ENCODE measurements around the gene MCF2L2. TPM values are rescaled to one million over a fixed set of nuclear protein-coding genes. Genes with fewer than 3 reads are reported as not detected.

The MCF2L2 gene
- total RNA-seq, 1 experiment from 2014 or later = 3.4 TPM

- Mint-ChIP-seq H3K9me3 (ENCODE audit: unreplicated experiment) (no peaks in the 10 kb centered on the region), H3K36me3 (ENCODE audit: insufficient read depth, unreplicated experiment) (no peaks in the 10 kb centered on the region), H3K4me3 (ENCODE audit: unreplicated experiment) (no peak overlapping the region), H3K27me3 (ENCODE audit: insufficient read depth, unreplicated experiment) (no peaks in the 10 kb centered on the region), H3K27ac (ENCODE audit: low read depth, unreplicated experiment) (no peak overlapping the region), H3K4me1 (ENCODE audit: insufficient read depth, unreplicated experiment) (peaks cover 11% of the 10 kb centered on the region)
- CTCF ChIA-PET = interaction anchor here (0.6 to 9.1 kb wide), 22 partner anchors 11 to 483 kb away, joined by 3 to 383 read pairs (median 4); partner anchors contain the start of genes B3GNT5 and MCCC1
- POLR2A ChIA-PET = interaction anchor here (7.6 to 10.7 kb wide), 2 partner anchors 132 to 203 kb away, joined by 82 to 86 read pairs; partner anchors contain the start of gene B3GNT5
- no peak for TF ChIP-seq CTCF (IDR thresholded peaks at IDR 0.05; ENCODE audit: unreplicated experiment)
- intact Hi-C loops (cut with micrococcal nuclease) = loop anchor here (1.0 to 10.0 kb wide), 4 partner anchors 202 to 676 kb away; no protein-coding TSS in a partner anchor
- DNase-seq (ENCODE audit: unreplicated experiment) = no peak
- BruUV-seq (replicated peaks) = no TSS peak
These were observed 41.8 kb downstream of the MCF2L2 start for GRCh38 chr3:183386651-183387050.

GRCh38 chr3:183385698-183386613 lies 42.5 kb downstream of the MCF2L2 start:
- ChIA-PET POLR2A (interaction anchor here (0.7 to 10.7 kb wide), 3 partner anchors 131 to 263 kb away, joined by 3 to 86 read pairs (median 82); partner anchors contain the start of gene B3GNT5), CTCF (interaction anchor here (0.6 to 9.1 kb wide), 30 partner anchors 10 to 1022 kb away, joined by 3 to 383 read pairs (median 4); partner anchors contain the start of genes B3GNT5 and MCCC1)
- DNase-seq (ENCODE audit: unreplicated experiment) = peak; percentile 78
- intact Hi-C loops (cut with micrococcal nuclease) = loop anchor here (1.0 to 10.0 kb wide), 4 partner anchors 202 to 675 kb away; no protein-coding TSS in a partner anchor
- peak; percentile 77 for TF ChIP-seq CTCF (IDR thresholded peaks at IDR 0.05; ENCODE audit: unreplicated experiment)
- Mint-ChIP-seq H3K4me3 (ENCODE audit: unreplicated experiment) (no peak overlapping the region), H3K27me3 (ENCODE audit: insufficient read depth, unreplicated experiment) (no peaks in the 10 kb centered on the region), H3K9me3 (ENCODE audit: unreplicated experiment) (no peaks in the 10 kb centered on the region), H3K4me1 (ENCODE audit: insufficient read depth, unreplicated experiment) (peaks cover 18% of the 10 kb centered on the region), H3K27ac (ENCODE audit: low read depth, unreplicated experiment) (no peak overlapping the region), H3K36me3 (ENCODE audit: insufficient read depth, unreplicated experiment) (no peaks in the 10 kb centered on the region)
- no TSS peak for BruUV-seq (replicated peaks)

- no peaks in the 10 kb centered on the region for H3K27me3 Mint-ChIP-seq (ENCODE audit: insufficient read depth, unreplicated experiment)
- ChIA-PET CTCF (interaction anchor here (0.6 to 9.1 kb wide), 25 partner anchors 9 to 385 kb away, joined by 3 to 383 read pairs (median 4); partner anchors contain the start of genes B3GNT5 and LAMP3), POLR2A (interaction anchor here (0.6 to 10.7 kb wide), 18 partner anchors 11 to 269 kb away, joined by 3 to 86 read pairs (median 5); partner anchors contain the start of gene B3GNT5)
- BruUV-seq (replicated peaks) = TSS peak; percentile 92
- no peak for TF ChIP-seq CTCF (IDR thresholded peaks at IDR 0.05; ENCODE audit: unreplicated experiment)
- H3K4me1 Mint-ChIP-seq (ENCODE audit: insufficient read depth, unreplicated experiment) = peaks cover 37% of the 10 kb centered on the region
- DNase-seq (ENCODE audit: unreplicated experiment) = no peak
- H3K36me3 Mint-ChIP-seq (ENCODE audit: insufficient read depth, unreplicated experiment) = no peaks in the 10 kb centered on the region
- peak overlapping the region; percentile 89 for H3K27ac Mint-ChIP-seq (ENCODE audit: low read depth, unreplicated experiment)
- no peaks in the 10 kb centered on the region for H3K9me3 Mint-ChIP-seq (ENCODE audit: unreplicated experiment)
- no peak overlapping the region for H3K4me3 Mint-ChIP-seq (ENCODE audit: unreplicated experiment)
- intact Hi-C loops (cut with micrococcal nuclease) = loop anchor here (1.0 to 10.0 kb wide), 5 partner anchors 53 to 383 kb away; partner anchors contain the start of gene B3GNT5
These were observed 46.7 kb downstream of the MCF2L2 start for GRCh38 chr3:183381673-183382072.

GRCh38 chr3:183381179-183381578 lies 47.2 kb downstream of the MCF2L2 start:
- no TSS peak for BruUV-seq (replicated peaks)
- Mint-ChIP-seq H3K4me3 (ENCODE audit: unreplicated experiment) (no peak overlapping the region), H3K36me3 (ENCODE audit: insufficient read depth, unreplicated experiment) (no peaks in the 10 kb centered on the region), H3K27ac (ENCODE audit: low read depth, unreplicated experiment) (peak overlapping the region; percentile 89), H3K27me3 (ENCODE audit: insufficient read depth, unreplicated experiment) (no peaks in the 10 kb centered on the region), H3K9me3 (ENCODE audit: unreplicated experiment) (no peaks in the 10 kb centered on the region), H3K4me1 (ENCODE audit: insufficient read depth, unreplicated experiment) (peaks cover 37% of the 10 kb centered on the region)
- DNase-seq (ENCODE audit: unreplicated experiment) = peak; percentile 77
- intact Hi-C loops (cut with micrococcal nuclease) = loop anchor here (10.0 kb wide), 1 partner anchor 384 kb away; no protein-coding TSS in a partner anchor
- TF ChIP-seq CTCF (IDR thresholded peaks at IDR 0.05; ENCODE audit: unreplicated experiment) = no peak
- ChIA-PET CTCF (interaction anchor here (0.6 to 9.1 kb wide), 12 partner anchors 13 to 946 kb away, joined by 3 to 383 read pairs (median 6); partner anchors contain the start of gene B3GNT5), POLR2A (interaction anchor here (1.0 to 10.7 kb wide), 12 partner anchors 10 to 258 kb away, joined by 3 to 86 read pairs (median 6); partner anchors contain the start of gene B3GNT5)
